Left ventricle myocardium inferior (tissue), 1 donor: ENCODE results near the gene LTF. TPM values are rescaled to one million over a fixed set of nuclear protein-coding genes. Genes with fewer than 3 reads are reported as not detected.

ENCODE experiments used
- DNase-seq: peaks from one replicate; pipeline ENCODE4 v3.0.0-alpha.2; 2020
- H3K27ac ChIP-seq: fragments of 200-600 bp; replicated peaks from 2 replicates; pipeline ENCODE4 v1.8.0; 2021
- H3K27me3 ChIP-seq: fragments of 200-600 bp; 2 replicates; pipeline ENCODE4 v1.8.0; 2021; ENCODE audit warnings: low read depth
- H3K36me3 ChIP-seq: fragments of 200-600 bp; 2 replicates; pipeline ENCODE4 v1.8.0; 2021
- H3K4me1 ChIP-seq: fragments of 200-600 bp; 2 replicates; pipeline ENCODE4 v1.8.0; 2021
- H3K4me3 ChIP-seq: fragments of 200-600 bp; 2 replicates; pipeline ENCODE4 v1.8.0; 2021; ENCODE audit warnings: mild to moderate bottlenecking, moderate library complexity
- H3K9me3 ChIP-seq: fragments of 200-600 bp; replicated peaks from 2 replicates; pipeline ENCODE4 v1.8.0; 2021
- intact Hi-C: fragments of 100-400 bp; cut with micrococcal nuclease; formaldehyde crosslinking; loops from one replicate; pipeline ENCODE4 v1.11.0; 2022
- total RNA-seq: library from RNA; stranded (reverse); fragmentation: NEBNext Ultra II Directional; extraction: Animal tissue kit (Norgen Biotek cat#: 25700); gene quantifications from one replicate; pipeline ENCODE4 v1.2.1, GENCODE V29; 2021
- TF ChIP-seq, protein P1 (sequence below): fragments of 200-600 bp; IDR thresholded peaks from 2 replicates; pipeline ENCODE4 v1.8.0; 2021; ENCODE audit warnings: antibody characterized with exemption, mild to moderate bottlenecking, borderline replicate concordance
- donor health status: DM: no; HTN: yes; CAD: no; lungs with severe emphysema.

LTF gene
- total RNA-seq, 1 donor from 2014 or later, result 2.7 TPM

DNA sequence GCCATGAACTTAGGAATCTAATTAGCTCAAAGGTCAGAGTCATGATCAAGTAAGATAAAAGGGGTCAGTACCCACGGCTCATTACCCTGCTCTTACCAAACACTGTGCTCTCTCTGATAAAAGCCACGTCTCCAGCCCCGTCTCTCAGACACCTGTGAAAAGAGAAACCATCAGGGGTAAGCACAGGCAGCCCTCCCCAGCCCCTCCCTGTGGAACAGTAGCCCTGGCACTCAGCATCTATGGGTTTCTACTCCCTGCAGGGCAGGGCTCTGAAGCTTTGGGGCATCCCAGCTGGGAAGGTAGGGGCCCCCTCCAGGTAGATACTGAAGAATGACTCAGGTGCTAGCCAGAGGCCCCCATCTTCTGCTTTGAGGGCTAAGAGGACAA, 10.5 kb downstream of the LTF start:
- no peak for DNase-seq

GRCh38 chr3:46453526-46454208, 11.0 kb downstream of the LTF start:
- Histone ChIP-seq H3K27ac (no peak overlapping the region), H3K36me3 (peaks cover 16% of the 10 kb centered on the region), H3K4me1 (peaks cover 5% of the 10 kb centered on the region), H3K9me3 (no peaks in the 10 kb centered on the region), H3K4me3 (no peak overlapping the region), H3K27me3 (no peaks in the 10 kb centered on the region)
- intact Hi-C loops, result no loop called here
- TF ChIP-seq, protein P1, sequence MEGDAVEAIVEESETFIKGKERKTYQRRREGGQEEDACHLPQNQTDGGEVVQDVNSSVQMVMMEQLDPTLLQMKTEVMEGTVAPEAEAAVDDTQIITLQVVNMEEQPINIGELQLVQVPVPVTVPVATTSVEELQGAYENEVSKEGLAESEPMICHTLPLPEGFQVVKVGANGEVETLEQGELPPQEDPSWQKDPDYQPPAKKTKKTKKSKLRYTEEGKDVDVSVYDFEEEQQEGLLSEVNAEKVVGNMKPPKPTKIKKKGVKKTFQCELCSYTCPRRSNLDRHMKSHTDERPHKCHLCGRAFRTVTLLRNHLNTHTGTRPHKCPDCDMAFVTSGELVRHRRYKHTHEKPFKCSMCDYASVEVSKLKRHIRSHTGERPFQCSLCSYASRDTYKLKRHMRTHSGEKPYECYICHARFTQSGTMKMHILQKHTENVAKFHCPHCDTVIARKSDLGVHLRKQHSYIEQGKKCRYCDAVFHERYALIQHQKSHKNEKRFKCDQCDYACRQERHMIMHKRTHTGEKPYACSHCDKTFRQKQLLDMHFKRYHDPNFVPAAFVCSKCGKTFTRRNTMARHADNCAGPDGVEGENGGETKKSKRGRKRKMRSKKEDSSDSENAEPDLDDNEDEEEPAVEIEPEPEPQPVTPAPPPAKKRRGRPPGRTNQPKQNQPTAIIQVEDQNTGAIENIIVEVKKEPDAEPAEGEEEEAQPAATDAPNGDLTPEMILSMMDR, result no peak
- DNase-seq, result no peak

More for the DNA sequence above, 10.5 kb downstream of the LTF start:
- Histone ChIP-seq H3K27ac (no peak overlapping the region), H3K9me3 (no peaks in the 10 kb centered on the region), H3K27me3 (no peaks in the 10 kb centered on the region), H3K4me1 (peaks cover 5% of the 10 kb centered on the region), H3K36me3 (peaks cover 16% of the 10 kb centered on the region), H3K4me3 (no peak overlapping the region)
- TF ChIP-seq, protein P1, result no peak
- intact Hi-C loops, result no loop called here

DNA sequence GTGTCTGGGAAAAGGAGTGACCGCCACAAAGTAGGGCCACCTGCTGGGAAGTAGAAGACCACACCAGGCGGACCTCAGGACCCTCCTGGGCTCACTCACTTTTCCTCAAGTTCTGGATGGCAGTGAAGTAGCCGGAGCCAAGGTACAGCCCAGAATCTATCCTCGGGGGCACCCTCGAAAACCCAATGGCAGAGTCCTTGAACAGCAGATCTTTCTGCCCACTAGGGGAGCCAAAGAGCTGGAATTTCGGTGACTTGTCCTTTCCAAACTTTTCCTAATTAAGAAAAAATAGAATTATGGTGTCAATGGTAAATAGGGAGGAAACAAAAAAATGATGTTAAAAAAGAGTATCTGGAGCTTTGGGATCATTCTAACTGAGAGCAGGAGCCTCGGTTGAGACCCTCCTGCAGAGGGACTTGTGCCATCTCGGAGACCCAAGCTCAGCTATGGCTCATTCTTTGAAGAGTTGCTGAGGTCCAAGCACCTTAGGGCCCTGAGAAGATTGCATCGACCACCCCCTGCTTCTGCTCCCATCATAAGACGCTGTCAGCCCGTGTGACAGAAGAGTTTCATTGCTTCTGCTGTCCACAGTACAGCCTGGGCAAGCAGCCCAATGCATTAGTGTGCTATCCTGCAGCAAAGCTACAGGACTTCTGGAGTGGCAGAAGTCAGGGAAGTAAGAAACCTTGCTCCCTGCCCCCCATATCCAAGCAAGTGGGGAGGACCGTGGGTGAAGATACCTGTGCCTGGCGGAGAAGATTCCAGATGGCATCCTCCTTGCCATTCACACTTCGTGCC, 14.8 kb downstream of the LTF start:
- H3K36me3 ChIP-seq, result peaks cover 10% of the 10 kb centered on the region
- TF ChIP-seq, protein P1, result peak; percentile 65
- peaks cover 13% of the 10 kb centered on the region for H3K4me1 ChIP-seq
- H3K9me3 ChIP-seq, result no peaks in the 10 kb centered on the region
- no peak for DNase-seq
- no peak overlapping the region for H3K4me3 ChIP-seq
- no peaks in the 10 kb centered on the region for H3K27me3 ChIP-seq
- intact Hi-C loops, result no loop called here
- H3K27ac ChIP-seq, result no peak overlapping the region

GRCh38 chr3:46448721-46449120, 16.0 kb downstream of the LTF start:
- intact Hi-C loops, result no loop called here
- no peaks in the 10 kb centered on the region for H3K27me3 ChIP-seq
- no peak overlapping the region for H3K27ac ChIP-seq
- DNase-seq, result no peak
- H3K4me3 ChIP-seq, result no peak overlapping the region
- TF ChIP-seq, protein P1, result no peak
- H3K36me3 ChIP-seq, result peaks cover 12% of the 10 kb centered on the region
- peaks cover 13% of the 10 kb centered on the region for H3K4me1 ChIP-seq
- no peaks in the 10 kb centered on the region for H3K9me3 ChIP-seq

- no peak for DNase-seq
- intact Hi-C loops, result no loop called here
- H3K4me1 ChIP-seq, result peaks cover 13% of the 10 kb centered on the region
- H3K27ac ChIP-seq, result no peak overlapping the region
- no peak overlapping the region for H3K4me3 ChIP-seq
- no peaks in the 10 kb centered on the region for H3K9me3 ChIP-seq
- TF ChIP-seq, protein P1, result no peak
- no peaks in the 10 kb centered on the region for H3K27me3 ChIP-seq
- H3K36me3 ChIP-seq, result peaks cover 17% of the 10 kb centered on the region
These were observed 17.3 kb downstream of the LTF start for GRCh38 chr3:46447228-46447985.
